Smooth muscle cell (in vitro differentiated cells): ENCODE measurements around the gene BSPRY. TPM values are rescaled to one million over a fixed set of nuclear protein-coding genes. Genes with fewer than 3 reads are reported as not detected.

Experiments used
- DNase-seq: peaks from one replicate; lab custom pipeline; 2025; ENCODE audit not compliant: unreplicated experiment; lab: John Stamatoyannopoulos, UW
- H2AFZ ChIP-seq: fragments of 200-600 bp; sonication (generic); 2 replicates; pipeline ENCODE4 v1.6.0; 2016; ENCODE audit warnings: antibody characterized with exemption, low read depth, mild to moderate bottlenecking
- H3F3A ChIP-seq: fragments of 200-600 bp; sonication (generic); 2 replicates; pipeline ENCODE4 v1.6.0; 2017; ENCODE audit warnings: antibody characterized with exemption, low read depth
- H3K27ac ChIP-seq: fragments of 200-600 bp; sonication (generic); 2 replicates; pipeline ENCODE4 v1.5.1; 2016; ENCODE audit warnings: low read depth, mild to moderate bottlenecking
- H3K27me3 ChIP-seq: fragments of 200-600 bp; sonication (generic); 2 replicates; pipeline ENCODE4 v1.6.1; 2016; ENCODE audit warnings: low read depth, mild to moderate bottlenecking
- H3K36me3 ChIP-seq: fragments of 200-600 bp; sonication (generic); 2 replicates; pipeline ENCODE4 v1.5.1; 2016; ENCODE audit warnings: low read depth
- H3K4me1 ChIP-seq: fragments of 200-600 bp; sonication (generic); 2 replicates; pipeline ENCODE4 v1.5.1; 2016; ENCODE audit warnings: low read depth
- H3K4me2 ChIP-seq: fragments of 200-600 bp; sonication (generic); 2 replicates; pipeline ENCODE4 v1.6.0; 2016; ENCODE audit warnings: mild to moderate bottlenecking
- H3K4me3 ChIP-seq: fragments of 200-600 bp; sonication (generic); 2 replicates; pipeline ENCODE4 v1.5.1; 2016; ENCODE audit warnings: mild to moderate bottlenecking
- H3K79me2 ChIP-seq: fragments of 200-600 bp; sonication (generic); 2 replicates; pipeline ENCODE4 v1.6.0; 2016; ENCODE audit warnings: low read depth, mild to moderate bottlenecking
- H3K9ac ChIP-seq: fragments of 200-600 bp; sonication (generic); 2 replicates; pipeline ENCODE4 v1.6.0; 2016; ENCODE audit warnings: low read depth
- H3K9me3 ChIP-seq: fragments of 200-600 bp; sonication (generic); replicated peaks from 2 replicates; pipeline ENCODE4 v1.5.1; 2016; ENCODE audit warnings: low read depth
- H4K20me1 ChIP-seq: fragments of 200-600 bp; sonication (generic); 2 replicates; pipeline ENCODE4 v1.6.0; 2016; ENCODE audit warnings: low read depth
- WGBS: methylation state at CpG from one replicate; pipeline ENCODE4 v1.1.7; 2016; ENCODE audit warnings: low lambda C conversion rate; 5-methylcytosine and 5-hydroxymethylcytosine counted together
- polyA plus RNA-seq: library from polyadenylated mRNA; unstranded; fragments of >200 nt; fragmentation: Nextera tagmentation; extraction: Ambion mirVana; gene quantifications from 2 replicates; pipeline ENCODE4 v1.2.1, GENCODE V29; 2016
- total RNA-seq: library from RNA; depleted of rRNA; stranded (reverse); fragments of >200 nt; gene quantifications from 2 replicates; pipeline ENCODE4 v1.2.3, GENCODE V29; 2014
- TF ChIP-seq, protein P1 (sequence below): fragments of 200-600 bp; sonication (generic); IDR thresholded peaks from 2 replicates; pipeline ENCODE4 v1.5.1; 2017; ENCODE audit warnings: borderline replicate concordance, mild to moderate bottlenecking, antibody characterized with exemption; ENCODE audit not compliant: insufficient read depth, poor library complexity, severe bottlenecking

BSPRY gene
- total RNA-seq (0.36 and 0.67 TPM in 2 replicates), polyA plus RNA-seq (0.27 and 2.3 TPM in 2 replicates)

DNA sequence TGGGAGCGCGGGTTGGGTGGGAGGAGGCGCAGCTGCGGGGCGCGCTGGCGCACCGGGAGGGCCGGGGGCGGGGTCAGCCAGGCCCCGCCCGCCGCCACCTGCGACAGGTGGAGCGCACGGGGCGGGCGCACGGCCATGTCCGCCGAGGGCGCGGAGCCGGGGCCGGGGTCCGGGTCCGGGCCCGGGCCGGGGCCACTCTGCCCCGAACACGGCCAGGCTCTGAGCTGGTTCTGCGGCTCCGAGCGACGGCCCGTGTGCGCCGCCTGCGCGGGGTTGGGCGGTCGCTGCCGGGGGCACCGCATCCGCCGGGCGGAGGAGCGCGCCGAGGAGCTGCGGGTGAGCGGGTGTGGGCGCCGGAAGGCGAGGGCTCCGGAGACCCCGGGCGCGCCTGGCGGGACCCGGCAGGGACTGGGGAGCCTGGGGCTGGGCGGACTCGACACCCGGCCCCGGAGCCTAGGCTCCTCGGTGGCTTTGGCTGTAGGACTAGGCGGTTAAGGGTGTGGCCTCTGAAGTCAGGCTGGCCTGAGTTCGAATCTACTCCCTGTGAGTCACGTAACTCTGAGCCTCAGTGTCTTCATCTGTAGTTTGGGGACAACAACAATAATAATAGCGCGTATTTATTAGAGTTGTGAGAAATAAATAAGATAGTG is at the start of gene BSPRY:
Gene BSPRY (plus strand): TSS at position 97 of the 650 bp plus-strand sequence. CDS start 39 bp downstream, at position 136.
- no peaks in the 10 kb centered on the region for H3K79me2 ChIP-seq
- WGBS, result 3% methylated on average over 34 of the region's 71 CpGs
- peak within 1 kb of the TSS; percentile 49 for H3K4me3 ChIP-seq
- H3K27me3 ChIP-seq, result peaks cover 35% of the 10 kb centered on the region
- peaks cover 5% of the 10 kb centered on the region for H3F3A ChIP-seq
- no peaks in the 10 kb centered on the region for H4K20me1 ChIP-seq
- peak within 1 kb of the TSS; percentile 54 for H2AFZ ChIP-seq
- H3K27ac ChIP-seq, result no peak within 1 kb of the TSS
- H3K4me2 ChIP-seq, result peak within 1 kb of the TSS; percentile 86
- DNase-seq, result no peak
- H3K4me1 ChIP-seq, result no peaks in the 10 kb centered on the region
- no peak within 1 kb of the TSS for H3K9ac ChIP-seq
- H3K9me3 ChIP-seq, result no peaks in the 10 kb centered on the region
- TF ChIP-seq, protein P1, sequence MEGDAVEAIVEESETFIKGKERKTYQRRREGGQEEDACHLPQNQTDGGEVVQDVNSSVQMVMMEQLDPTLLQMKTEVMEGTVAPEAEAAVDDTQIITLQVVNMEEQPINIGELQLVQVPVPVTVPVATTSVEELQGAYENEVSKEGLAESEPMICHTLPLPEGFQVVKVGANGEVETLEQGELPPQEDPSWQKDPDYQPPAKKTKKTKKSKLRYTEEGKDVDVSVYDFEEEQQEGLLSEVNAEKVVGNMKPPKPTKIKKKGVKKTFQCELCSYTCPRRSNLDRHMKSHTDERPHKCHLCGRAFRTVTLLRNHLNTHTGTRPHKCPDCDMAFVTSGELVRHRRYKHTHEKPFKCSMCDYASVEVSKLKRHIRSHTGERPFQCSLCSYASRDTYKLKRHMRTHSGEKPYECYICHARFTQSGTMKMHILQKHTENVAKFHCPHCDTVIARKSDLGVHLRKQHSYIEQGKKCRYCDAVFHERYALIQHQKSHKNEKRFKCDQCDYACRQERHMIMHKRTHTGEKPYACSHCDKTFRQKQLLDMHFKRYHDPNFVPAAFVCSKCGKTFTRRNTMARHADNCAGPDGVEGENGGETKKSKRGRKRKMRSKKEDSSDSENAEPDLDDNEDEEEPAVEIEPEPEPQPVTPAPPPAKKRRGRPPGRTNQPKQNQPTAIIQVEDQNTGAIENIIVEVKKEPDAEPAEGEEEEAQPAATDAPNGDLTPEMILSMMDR, result no peak
- H3K36me3 ChIP-seq, result no peaks in the 10 kb centered on the region

DNA sequence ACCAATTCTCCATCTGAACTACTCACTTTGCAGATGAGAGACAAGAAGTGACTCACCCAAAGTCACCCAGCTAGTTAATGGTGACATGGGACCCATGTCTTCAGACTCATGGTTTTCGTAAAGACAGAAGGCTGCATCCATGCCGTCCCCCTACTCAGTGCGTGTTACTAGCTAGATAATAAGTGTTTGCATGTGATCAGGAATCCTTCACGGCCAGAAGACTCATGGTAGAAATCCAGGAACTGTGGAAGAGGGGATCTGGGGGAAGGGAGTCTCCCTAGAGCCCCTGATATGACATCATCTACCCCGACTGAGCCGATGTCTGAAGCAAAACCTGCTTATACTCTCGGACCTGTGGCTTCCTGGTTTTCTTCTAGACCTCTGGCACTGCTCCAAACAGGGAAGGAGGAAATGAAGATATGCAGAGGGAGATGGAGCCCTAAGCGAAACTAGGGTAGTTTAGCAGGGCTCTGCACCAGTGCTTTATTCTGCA is 49.5 kb upstream of the BSPRY start:
- Histone ChIP-seq H3K9me3 (no peaks in the 10 kb centered on the region), H3K79me2 (no peaks in the 10 kb centered on the region), H3K27me3 (no peaks in the 10 kb centered on the region), H3K36me3 (no peaks in the 10 kb centered on the region), H3K27ac (no peak overlapping the region), H4K20me1 (no peaks in the 10 kb centered on the region), H3K4me1 (no peaks in the 10 kb centered on the region), H3F3A (no peaks in the 10 kb centered on the region), H3K4me2 (no peak overlapping the region), H2AFZ (no peak overlapping the region), H3K9ac (no peak overlapping the region), H3K4me3 (no peak overlapping the region)
- no peak for DNase-seq
- TF ChIP-seq, protein P1, result no peak
- 66% methylated on average over 8 of the region's 8 CpGs for WGBS

DNA sequence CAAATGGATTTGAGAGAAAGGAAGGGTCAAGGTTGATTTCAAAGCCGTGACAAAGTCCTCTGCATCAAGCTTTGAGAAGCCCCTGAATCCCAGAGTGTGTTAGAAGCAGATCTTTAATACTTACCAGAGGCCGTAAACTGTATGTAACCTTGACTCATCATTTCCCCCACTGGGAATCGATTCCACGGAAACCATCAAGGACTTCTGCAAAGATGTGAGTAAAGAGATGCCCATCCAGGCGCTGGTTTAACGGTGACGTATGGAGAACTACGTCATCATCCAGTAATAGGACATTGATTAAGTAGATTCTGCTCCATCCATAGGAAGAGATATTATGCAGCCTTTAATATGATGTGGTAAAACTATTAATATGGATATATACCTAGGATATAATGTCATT is 47.8 kb upstream of the BSPRY start:
- H3K4me2 ChIP-seq, result no peak overlapping the region
- no peaks in the 10 kb centered on the region for H3K4me1 ChIP-seq
- TF ChIP-seq, protein P1, result no peak
- no peaks in the 10 kb centered on the region for H4K20me1 ChIP-seq
- no peak overlapping the region for H3K27ac ChIP-seq
- H3K9ac ChIP-seq, result no peak overlapping the region
- no peaks in the 10 kb centered on the region for H3K9me3 ChIP-seq
- no peaks in the 10 kb centered on the region for H3K36me3 ChIP-seq
- no peaks in the 10 kb centered on the region for H3K79me2 ChIP-seq
- H3K4me3 ChIP-seq, result no peak overlapping the region
- DNase-seq, result no peak
- WGBS, result 83% methylated on average over 8 of the region's 8 CpGs
- H3K27me3 ChIP-seq, result no peaks in the 10 kb centered on the region
- H2AFZ ChIP-seq, result no peak overlapping the region
- no peaks in the 10 kb centered on the region for H3F3A ChIP-seq
